Measurements from ENCODE around the gene IKBKE.

Gene IKBKE

DNA sequence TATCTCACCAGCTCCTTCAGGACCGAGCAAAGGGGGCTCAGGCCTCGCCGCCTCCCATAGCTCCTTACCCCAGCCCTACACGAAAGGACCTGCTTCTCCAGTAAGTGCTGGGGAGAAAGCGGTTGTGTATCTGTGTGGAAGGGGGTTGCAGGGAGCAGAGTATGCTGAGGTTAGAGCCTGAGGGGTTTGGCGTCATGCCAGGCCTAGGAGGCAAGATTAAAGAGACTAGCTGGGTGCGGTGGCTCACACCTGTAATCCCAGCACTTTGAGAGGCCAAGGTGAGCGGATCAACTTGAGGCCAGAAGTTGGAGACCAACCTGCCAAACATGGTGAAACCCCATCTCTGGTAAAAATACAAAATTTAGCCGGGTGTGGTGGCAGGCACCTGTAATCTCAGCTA is 23.0 kb downstream of the IKBKE start:
- H3K4me3 ChIP-seq (ENCODE audit: low read length), result no peak overlapping the region
- no peak for DNase-seq (ENCODE audit: low read depth)

GRCh38 chr1:206495011-206495461 is 24.8 kb downstream of the IKBKE start:
- TF ChIP-seq CTCF (IDR thresholded peaks at IDR 0.05; ENCODE audit: insufficient read depth, low read depth, low read length, missing control alignments), result no peak
- no peak overlapping the region for H3K4me3 ChIP-seq (ENCODE audit: low read length)
- DNase-seq (ENCODE audit: low read depth), result no peak

More for the DNA sequence above, 23.0 kb downstream of the IKBKE start:
- TF ChIP-seq CTCF (IDR thresholded peaks at IDR 0.05; ENCODE audit: insufficient read depth, low read depth, low read length, missing control alignments), result no peak

DNA sequence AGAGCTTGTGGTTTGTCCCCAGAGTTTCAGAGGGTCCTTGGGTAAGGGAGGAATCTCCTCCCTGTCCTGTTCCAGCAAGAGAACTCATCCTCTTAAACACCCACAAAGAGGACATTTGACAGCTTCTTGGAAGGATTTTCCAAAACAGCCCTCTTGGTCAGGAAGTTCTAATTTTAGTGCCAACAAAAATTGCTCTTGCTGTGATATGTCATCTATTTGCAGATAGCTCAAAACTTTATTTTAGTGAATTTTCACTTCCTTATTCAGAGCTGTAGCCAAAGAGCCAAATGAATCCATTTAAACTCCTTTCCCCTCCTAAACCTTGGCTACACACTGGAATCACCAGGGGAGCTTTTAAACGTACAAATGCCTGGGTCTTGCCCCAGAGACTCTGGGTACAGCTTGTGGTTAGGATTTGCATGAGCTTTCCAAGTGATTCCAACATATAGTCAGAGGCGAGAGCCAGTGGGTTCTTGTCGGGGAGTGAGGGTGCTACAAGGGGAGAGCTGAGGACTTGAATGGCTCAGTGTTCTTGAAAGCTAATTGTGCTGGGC is 25.3 kb downstream of the IKBKE start:
- no peak overlapping the region for H3K4me3 ChIP-seq (ENCODE audit: low read length)
- TF ChIP-seq CTCF (IDR thresholded peaks at IDR 0.05; ENCODE audit: insufficient read depth, low read depth, low read length, missing control alignments), result no peak
- DNase-seq (ENCODE audit: low read depth), result no peak

- no peak for TF ChIP-seq CTCF (IDR thresholded peaks at IDR 0.05; ENCODE audit: insufficient read depth, low read depth, low read length, missing control alignments)
- H3K4me3 ChIP-seq (ENCODE audit: low read length), result no peak overlapping the region
- no peak for DNase-seq (ENCODE audit: low read depth)
Measured at GRCh38 chr1:206496131-206496793, 26.0 kb downstream of the IKBKE start.

GRCh38 chr1:206497363-206497762 is 27.1 kb downstream of the IKBKE start:
- TF ChIP-seq CTCF (IDR thresholded peaks at IDR 0.05; ENCODE audit: insufficient read depth, low read depth, low read length, missing control alignments), result no peak
- H3K4me3 ChIP-seq (ENCODE audit: low read length), result no peak overlapping the region
- DNase-seq (ENCODE audit: low read depth), result no peak

DNA sequence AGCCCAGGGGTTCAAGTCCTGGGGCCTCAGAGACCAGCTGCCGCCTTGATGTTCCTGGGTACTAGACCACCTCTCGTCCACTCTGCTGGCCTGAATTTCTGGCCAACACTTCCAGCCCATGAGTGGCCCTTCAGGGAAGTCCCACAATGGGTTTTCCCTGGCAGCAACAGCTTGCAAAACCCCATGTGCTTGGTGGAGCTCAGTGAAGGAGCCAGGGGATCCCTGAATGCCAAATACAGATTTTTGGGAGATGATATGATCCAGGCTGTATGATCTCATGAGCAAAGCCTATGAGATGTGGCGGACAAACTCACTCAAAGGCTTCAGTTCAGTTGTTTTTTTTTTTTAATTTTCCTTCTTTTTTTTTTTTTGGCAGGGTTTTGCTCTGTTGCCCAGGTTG is 27.5 kb downstream of the IKBKE start:
- no peak for TF ChIP-seq CTCF (IDR thresholded peaks at IDR 0.05; ENCODE audit: insufficient read depth, low read depth, low read length, missing control alignments)
- DNase-seq (ENCODE audit: low read depth), result no peak
- no peak overlapping the region for H3K4me3 ChIP-seq (ENCODE audit: low read length)

GRCh38 chr1:206498685-206499084 is 28.4 kb downstream of the IKBKE start:
- TF ChIP-seq CTCF (IDR thresholded peaks at IDR 0.05; ENCODE audit: insufficient read depth, low read depth, low read length, missing control alignments), result no peak
- H3K4me3 ChIP-seq (ENCODE audit: low read length), result no peak overlapping the region
- DNase-seq (ENCODE audit: low read depth), result peak; percentile 88
